HEK293 (cell line): Measurements from ENCODE around the gene PDE3B.
A peak's percentile ranks its signal among the peaks of the same experiment; 100 is the strongest.

Source experiments
- BCL11B ChIP-seq: fragments of 450-650 bp; formaldehyde crosslinking; IDR thresholded peaks from 2 replicates; pipeline ENCODE4 v1.5.1; 2016; ENCODE audit warnings: low read depth, missing biosample characterization, missing genetic modification characterization
- HOXD13 ChIP-seq: sonication (generic); formaldehyde crosslinking; IDR thresholded peaks from 2 replicates; pipeline ENCODE4 v1.8.0; 2022; ENCODE audit warnings: missing genetic modification reagents, borderline replicate concordance
- INSM2 ChIP-seq: fragments of 450-650 bp; formaldehyde crosslinking; IDR thresholded peaks from 2 replicates; pipeline ENCODE4 v1.5.1; 2016; ENCODE audit warnings: missing biosample characterization, missing genetic modification characterization
- KLF17 ChIP-seq: fragments of 450-650 bp; formaldehyde crosslinking; IDR thresholded peaks from 2 replicates; pipeline ENCODE4 v1.5.1; 2016; ENCODE audit warnings: missing biosample characterization, missing genetic modification characterization
- YY1 ChIP-seq: fragments of 450-650 bp; formaldehyde crosslinking; IDR thresholded peaks from 2 replicates; pipeline ENCODE4 v1.5.1; 2018; ENCODE audit warnings: missing biosample characterization, missing genetic modification characterization
- YY2 ChIP-seq: fragments of 450-650 bp; formaldehyde crosslinking; IDR thresholded peaks from 2 replicates; pipeline ENCODE4 v1.5.1; 2016; ENCODE audit warnings: missing biosample characterization, missing genetic modification characterization
- ZBTB20 ChIP-seq: fragments of 450-650 bp; formaldehyde crosslinking; IDR thresholded peaks from 2 replicates; pipeline ENCODE4 v1.5.1; 2016; ENCODE audit warnings: missing biosample characterization, missing genetic modification characterization
- ZBTB6 ChIP-seq: fragments of 450-650 bp; formaldehyde crosslinking; IDR thresholded peaks from 2 replicates; pipeline ENCODE4 v1.5.1; 2017; ENCODE audit warnings: missing biosample characterization, missing genetic modification characterization
- ZEB2 ChIP-seq: fragments of 450-650 bp; formaldehyde crosslinking; IDR thresholded peaks from 2 replicates; pipeline ENCODE4 v1.5.1; 2016; ENCODE audit warnings: missing biosample characterization, missing genetic modification characterization
- ZNF10 ChIP-seq: fragments of 450-650 bp; formaldehyde crosslinking; IDR thresholded peaks from 2 replicates; pipeline ENCODE4 v1.5.1; 2017; ENCODE audit warnings: missing biosample characterization, missing genetic modification characterization
- ZNF24 ChIP-seq: fragments of 450-650 bp; formaldehyde crosslinking; IDR thresholded peaks from 2 replicates; pipeline ENCODE4 v1.5.1; 2016; ENCODE audit warnings: missing biosample characterization, missing genetic modification characterization
- ZNF518A ChIP-seq: fragments of 450-650 bp; formaldehyde crosslinking; conservative IDR thresholded peaks from 2 replicates; pipeline ENCODE4 v1.5.1; 2016; ENCODE audit warnings: low read depth, missing biosample characterization, missing genetic modification characterization
- ZNF521 ChIP-seq: fragments of 450-650 bp; formaldehyde crosslinking; IDR thresholded peaks from 2 replicates; pipeline ENCODE4 v1.5.1; 2017; ENCODE audit warnings: missing biosample characterization, mild to moderate bottlenecking, missing genetic modification characterization
- ZNF555 ChIP-seq: fragments of 450-650 bp; formaldehyde crosslinking; conservative IDR thresholded peaks from 2 replicates; pipeline ENCODE4 v1.5.1; 2017; ENCODE audit warnings: missing biosample characterization, mild to moderate bottlenecking, missing genetic modification characterization, inconsistent platforms
- ZNF660 ChIP-seq: fragments of 450-650 bp; IDR thresholded peaks from 2 replicates; pipeline ENCODE4 v1.5.1; 2018; ENCODE audit warnings: missing biosample characterization, mild to moderate bottlenecking, missing genetic modification characterization
- ZNF692 ChIP-seq: fragments of 450-650 bp; formaldehyde crosslinking; IDR thresholded peaks from 2 replicates; pipeline ENCODE4 v1.5.1; 2016; ENCODE audit warnings: missing biosample characterization, missing genetic modification characterization
- ZSCAN18 ChIP-seq: fragments of 450-650 bp; formaldehyde crosslinking; IDR thresholded peaks from 2 replicates; pipeline ENCODE4 v1.5.1; 2016; ENCODE audit warnings: missing biosample characterization, missing genetic modification characterization
- TF ChIP-seq, protein P1 (sequence below): fragments of 450-650 bp; formaldehyde crosslinking; IDR thresholded peaks from 2 replicates; pipeline ENCODE4 v1.5.1; 2016; ENCODE audit warnings: missing biosample characterization, missing genetic modification characterization

The PDE3B gene

GRCh38 chr11:14891143-14892035 lies 247.8 kb downstream of the PDE3B start (continued):
- TF ChIP-seq INSM2 (tag by site-specific recombination) (peak; percentile 31; the same call in 1 of the 2 replicates), HOXD13 (CRISPR knock-in tag) (peak; percentile 79; the same call in 1 of the 2 replicates), ZNF692 (tag by site-specific recombination) (peak; percentile 73; the same call in 1 of the 2 replicates), ZNF555 (tag by site-specific recombination) (no peak), ZEB2 (tag by site-specific recombination) (peak; percentile 52), ZNF660 (tag by site-specific recombination) (0 out of 2 replicates have a peak, but pooled peaks have one; percentile 64), BCL11B (tag by site-specific recombination) (no peak), ZBTB6 (tag by site-specific recombination) (0 out of 2 replicates have a peak, but pooled peaks have one; percentile 25), YY2 (tag by site-specific recombination) (0 out of 2 replicates have a peak, but pooled peaks have one; percentile 40), ZNF521 (tag by site-specific recombination) (no peak), KLF17 (tag by site-specific recombination) (no peak; the same call in 1 of the 2 replicates), ZNF24 (tag by site-specific recombination) (0 out of 2 replicates have a peak, but pooled peaks have one; percentile 29), ZSCAN18 (no peak), ZNF518A (peak; percentile 10; the same call in 1 of the 2 replicates), ZBTB20 (tag by site-specific recombination) (peak; percentile 54; the same call in 1 of the 2 replicates), ZNF10 (0 out of 2 replicates have a peak, but pooled peaks have one; percentile 12), YY1 (0 out of 2 replicates have a peak, but pooled peaks have one; percentile 55)
- TF ChIP-seq, protein P1, sequence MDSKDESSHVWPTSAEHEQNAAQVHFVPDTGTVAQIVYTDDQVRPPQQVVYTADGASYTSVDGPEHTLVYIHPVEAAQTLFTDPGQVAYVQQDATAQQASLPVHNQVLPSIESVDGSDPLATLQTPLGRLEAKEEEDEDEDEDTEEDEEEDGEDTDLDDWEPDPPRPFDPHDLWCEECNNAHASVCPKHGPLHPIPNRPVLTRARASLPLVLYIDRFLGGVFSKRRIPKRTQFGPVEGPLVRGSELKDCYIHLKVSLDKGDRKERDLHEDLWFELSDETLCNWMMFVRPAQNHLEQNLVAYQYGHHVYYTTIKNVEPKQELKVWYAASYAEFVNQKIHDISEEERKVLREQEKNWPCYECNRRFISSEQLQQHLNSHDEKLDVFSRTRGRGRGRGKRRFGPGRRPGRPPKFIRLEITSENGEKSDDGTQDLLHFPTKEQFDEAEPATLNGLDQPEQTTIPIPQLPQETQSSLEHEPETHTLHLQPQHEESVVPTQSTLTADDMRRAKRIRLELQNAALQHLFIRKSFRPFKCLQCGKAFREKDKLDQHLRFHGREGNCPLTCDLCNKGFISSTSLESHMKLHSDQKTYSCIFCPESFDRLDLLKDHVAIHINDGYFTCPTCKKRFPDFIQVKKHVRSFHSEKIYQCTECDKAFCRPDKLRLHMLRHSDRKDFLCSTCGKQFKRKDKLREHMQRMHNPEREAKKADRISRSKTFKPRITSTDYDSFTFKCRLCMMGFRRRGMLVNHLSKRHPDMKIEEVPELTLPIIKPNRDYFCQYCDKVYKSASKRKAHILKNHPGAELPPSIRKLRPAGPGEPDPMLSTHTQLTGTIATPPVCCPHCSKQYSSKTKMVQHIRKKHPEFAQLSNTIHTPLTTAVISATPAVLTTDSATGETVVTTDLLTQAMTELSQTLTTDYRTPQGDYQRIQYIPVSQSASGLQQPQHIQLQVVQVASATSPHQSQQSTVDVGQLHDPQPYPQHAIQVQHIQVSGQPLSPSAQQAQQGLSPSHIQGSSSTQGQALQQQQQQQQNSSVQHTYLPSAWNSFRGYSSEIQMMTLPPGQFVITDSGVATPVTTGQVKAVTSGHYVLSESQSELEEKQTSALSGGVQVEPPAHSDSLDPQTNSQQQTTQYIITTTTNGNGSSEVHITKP (tag by site-specific recombination) = 0 out of 2 replicates have a peak, but pooled peaks have one; percentile 18
